GM18909 (cell line): Measurements from ENCODE around the gene ZMYND8.
"Not testable (repeated sequence)": the region's sequence is repeated elsewhere in the genome, so short reads cannot be mapped to it uniquely, and the experiment has no call there.

Experiments used
- ATAC-seq: cut with Tn5 transposase; IDR thresholded peaks from one replicate; pipeline ENCODE4 v1.9.1; 2021; ENCODE audit warnings: mild to moderate bottlenecking; ENCODE audit not compliant: unreplicated experiment, poor library complexity

The ZMYND8 gene

GRCh38 chr20:47256668-47257236, 99.7 kb downstream of the ZMYND8 start:
- ATAC-seq, result no peak

- ATAC-seq, result no peak
Measured at GRCh38 chr20:47253872-47254271, 102.6 kb downstream of the ZMYND8 start.

GRCh38 chr20:47252879-47253307, 103.6 kb downstream of the ZMYND8 start:
- ATAC-seq, result no peak

GRCh38 chr20:47251154-47252020, 105.1 kb downstream of the ZMYND8 start:
- ATAC-seq, result no peak

GRCh38 chr20:47250360-47250759, 106.1 kb downstream of the ZMYND8 start:
- no peak for ATAC-seq

GRCh38 chr20:47249913-47250312, 106.6 kb downstream of the ZMYND8 start:
- no peak for ATAC-seq

- no peak for ATAC-seq
Measured at GRCh38 chr20:47248448-47248966, 108.0 kb downstream of the ZMYND8 start.

GRCh38 chr20:47247972-47248371, 108.5 kb downstream of the ZMYND8 start:
- no peak for ATAC-seq

- ATAC-seq, result no peak
Measured at GRCh38 chr20:47246061-47246777, 110.3 kb downstream of the ZMYND8 start.

- not testable (repeated sequence) for ATAC-seq
Measured at GRCh38 chr20:47245166-47245565, 111.3 kb downstream of the ZMYND8 start.

GRCh38 chr20:47244451-47244850, 112.0 kb downstream of the ZMYND8 start:
- ATAC-seq, result no peak

GRCh38 chr20:47243532-47244305, 112.8 kb downstream of the ZMYND8 start:
- ATAC-seq, result no peak

GRCh38 chr20:47243003-47243402, 113.5 kb downstream of the ZMYND8 start:
- no peak for ATAC-seq

GRCh38 chr20:47241345-47241781, 115.1 kb downstream of the ZMYND8 start:
- ATAC-seq, result no peak

GRCh38 chr20:47240096-47240495, 116.4 kb downstream of the ZMYND8 start:
- ATAC-seq, result not testable (repeated sequence)

GRCh38 chr20:47239719-47240067, 116.8 kb downstream of the ZMYND8 start:
- no peak for ATAC-seq

GRCh38 chr20:47238780-47239718, 117.5 kb downstream of the ZMYND8 start:
- ATAC-seq, result no peak

- ATAC-seq, result no peak
Measured at GRCh38 chr20:47237715-47238114, 118.8 kb downstream of the ZMYND8 start.

- no peak for ATAC-seq
Measured at GRCh38 chr20:47236639-47236900, 119.9 kb downstream of the ZMYND8 start.
